Neural cell (in vitro differentiated cells): ENCODE measurements around the gene DZIP3. TPM values are rescaled to one million over a fixed set of nuclear protein-coding genes. Genes with fewer than 3 reads are reported as not detected.

Experiments used
- H2AFZ ChIP-seq: fragments of 200-600, 300-800 bp; sonication (generic), shearing (Covaris generic); 2 replicates; pipeline ENCODE4 v1.6.0; 2014; ENCODE audit warnings: low read depth, mild to moderate bottlenecking, antibody characterized with exemption, low read length, moderate library complexity
- H3F3A ChIP-seq: fragments of 200-600 bp; shearing (Covaris generic); 2 replicates; pipeline ENCODE4 v1.6.1; 2016; ENCODE audit warnings: mild to moderate bottlenecking, moderate library complexity, mixed read lengths, antibody characterized with exemption, low read length; ENCODE audit not compliant: insufficient read depth, poor library complexity, severe bottlenecking
- H3K27ac ChIP-seq: fragments of 200-600, 300-800 bp; sonication (generic), shearing (Covaris generic); 2 replicates; pipeline ENCODE4 v1.5.1; 2014; ENCODE audit warnings: mild to moderate bottlenecking, low read length, moderate library complexity
- H3K27me3 ChIP-seq: fragments of 300-800, 200-600 bp; sonication (generic), shearing (Covaris generic); 2 replicates; pipeline ENCODE4 v1.6.0; 2014; ENCODE audit warnings: mild to moderate bottlenecking, low read depth, low read length, moderate library complexity; ENCODE audit not compliant: insufficient read depth
- H3K36me3 ChIP-seq: fragments of 300-800, 200-600 bp; sonication (generic), shearing (Covaris generic); 2 replicates; pipeline ENCODE4 v1.5.1; 2014; ENCODE audit warnings: mild to moderate bottlenecking, antibody characterized with exemption, low read length, moderate library complexity; ENCODE audit not compliant: insufficient read depth
- H3K4me2 ChIP-seq: fragments of 300-800, 200-600 bp; sonication (generic), shearing (Covaris generic); 2 replicates; pipeline ENCODE4 v1.6.0; 2014; ENCODE audit warnings: mild to moderate bottlenecking, low read length
- H3K4me3 ChIP-seq: fragments of 300-800, 200-600 bp; sonication (generic), shearing (Covaris generic); 2 replicates; pipeline ENCODE4 v1.5.1; 2014; ENCODE audit warnings: mild to moderate bottlenecking, low read length, moderate library complexity
- H3K79me2 ChIP-seq: fragments of 200-600 bp; shearing (Covaris generic); replicated peaks from 2 replicates; pipeline ENCODE4 v1.6.0; 2014; ENCODE audit warnings: mild to moderate bottlenecking, low read length, moderate library complexity; ENCODE audit not compliant: insufficient read depth
- H3K9ac ChIP-seq: fragments of 300-800, 200-600 bp; sonication (generic), shearing (Covaris generic); 2 replicates; pipeline ENCODE4 v1.6.1; 2016; ENCODE audit warnings: mild to moderate bottlenecking, low read length, mixed read lengths
- H3K9me2 ChIP-seq: fragments of 200-600 bp; shearing (Covaris generic); 2 replicates; pipeline ENCODE4 v1.6.1; 2016; ENCODE audit warnings: mild to moderate bottlenecking, low read length, mixed read lengths; ENCODE audit not compliant: insufficient read depth
- H3K9me3 ChIP-seq: fragments of 200-600, 300-800 bp; sonication (generic), shearing (Covaris generic); 2 replicates; pipeline ENCODE4 v1.6.1; 2016; ENCODE audit warnings: mild to moderate bottlenecking, mixed run types, low read length, moderate library complexity, mixed read lengths
- H4K20me1 ChIP-seq: fragments of 200-600 bp; shearing (Covaris generic); 2 replicates; pipeline ENCODE4 v1.6.1; 2016; ENCODE audit warnings: mild to moderate bottlenecking, mixed run types; ENCODE audit not compliant: insufficient read depth
- EP300 ChIP-seq: fragments of 450-650 bp; conservative IDR thresholded peaks from 2 replicates; pipeline ENCODE4 v1.6.1; 2014; ENCODE audit warnings: antibody characterized with exemption, mild to moderate bottlenecking, moderate library complexity; ENCODE audit not compliant: poor library complexity, severe bottlenecking
- EZH2 ChIP-seq: fragments of 200-600, 300-800 bp; shearing (Covaris generic), sonication (generic); IDR thresholded peaks from 2 replicates; pipeline ENCODE4 v1.6.1; 2014; ENCODE audit warnings: antibody characterized with exemption, low read length, borderline replicate concordance, mild to moderate bottlenecking; ENCODE audit not compliant: insufficient read depth, poor library complexity, severe bottlenecking
- MXI1 ChIP-seq: fragments of 450-650 bp; conservative IDR thresholded peaks from 2 replicates; pipeline ENCODE4 v1.6.1; 2014; ENCODE audit warnings: antibody characterized with exemption, mild to moderate bottlenecking; ENCODE audit not compliant: poor library complexity, severe bottlenecking
- POLR2AphosphoS5 ChIP-seq: IDR thresholded peaks from 2 replicates; pipeline ENCODE4 v1.6.1; 2012
- RAD21 ChIP-seq: fragments of 450-650 bp; conservative IDR thresholded peaks from 2 replicates; pipeline ENCODE4 v1.6.1; 2014; ENCODE audit warnings: antibody characterized with exemption, mild to moderate bottlenecking, moderate library complexity
- REST ChIP-seq: IDR thresholded peaks from 2 replicates; pipeline ENCODE4 v1.6.1; 2012; ENCODE audit warnings: borderline replicate concordance
- SMC3 ChIP-seq: fragments of 450-650 bp; conservative IDR thresholded peaks from 2 replicates; pipeline ENCODE4 v1.6.1; 2014; ENCODE audit warnings: antibody characterized with exemption, mild to moderate bottlenecking, moderate library complexity; ENCODE audit not compliant: poor library complexity
- TAF1 ChIP-seq: IDR thresholded peaks from 2 replicates; pipeline ENCODE4 v1.6.1; 2012; ENCODE audit warnings: low read depth
- polyA plus RNA-seq: library from polyadenylated mRNA; depleted of rRNA; stranded (reverse); fragments of >200 nt; gene quantifications from 2 replicates; pipeline ENCODE4 v1.2.3, GENCODE V29; 2014
- TF ChIP-seq, protein P1 (sequence below): fragments of 450-650 bp; IDR thresholded peaks from 2 replicates; pipeline ENCODE4 v1.5.1; 2014; ENCODE audit warnings: antibody characterized with exemption, mild to moderate bottlenecking, moderate library complexity; ENCODE audit not compliant: poor library complexity, severe bottlenecking

DZIP3 gene
- polyA plus RNA-seq, 1 donor from 2014 or later: 52.5 TPM

DNA sequence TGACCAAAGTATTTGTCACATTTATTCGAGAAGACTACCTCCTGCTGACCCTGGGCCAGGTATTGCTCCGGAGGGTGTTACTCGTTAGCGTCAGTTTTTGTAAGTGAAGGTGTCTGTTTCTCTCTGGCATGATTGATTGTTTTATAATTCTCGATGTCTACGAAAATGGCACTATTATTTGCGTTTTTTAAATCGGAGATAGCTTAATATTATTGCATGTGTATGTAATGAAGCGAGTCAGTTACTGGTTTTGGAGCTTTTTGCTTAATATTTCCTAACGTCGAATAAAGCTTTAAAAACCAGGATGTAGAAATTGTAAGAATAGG is 439 bp downstream of the DZIP3 start:
- no peaks in the 10 kb centered on the region for H3K27me3 ChIP-seq
- H3K27ac ChIP-seq: peak overlapping the region; percentile 96
- H4K20me1 ChIP-seq: no peaks in the 10 kb centered on the region
- no peaks in the 10 kb centered on the region for H3K36me3 ChIP-seq
- peak overlapping the region; percentile 80 for H3K4me3 ChIP-seq
- peaks cover 64% of the 10 kb centered on the region for H3K79me2 ChIP-seq
- H3K4me2 ChIP-seq: peak overlapping the region; percentile 68
- TF ChIP-seq EZH2 (no peak), SMC3 (no peak), REST (peak; percentile 30)
- TF ChIP-seq, protein P1, sequence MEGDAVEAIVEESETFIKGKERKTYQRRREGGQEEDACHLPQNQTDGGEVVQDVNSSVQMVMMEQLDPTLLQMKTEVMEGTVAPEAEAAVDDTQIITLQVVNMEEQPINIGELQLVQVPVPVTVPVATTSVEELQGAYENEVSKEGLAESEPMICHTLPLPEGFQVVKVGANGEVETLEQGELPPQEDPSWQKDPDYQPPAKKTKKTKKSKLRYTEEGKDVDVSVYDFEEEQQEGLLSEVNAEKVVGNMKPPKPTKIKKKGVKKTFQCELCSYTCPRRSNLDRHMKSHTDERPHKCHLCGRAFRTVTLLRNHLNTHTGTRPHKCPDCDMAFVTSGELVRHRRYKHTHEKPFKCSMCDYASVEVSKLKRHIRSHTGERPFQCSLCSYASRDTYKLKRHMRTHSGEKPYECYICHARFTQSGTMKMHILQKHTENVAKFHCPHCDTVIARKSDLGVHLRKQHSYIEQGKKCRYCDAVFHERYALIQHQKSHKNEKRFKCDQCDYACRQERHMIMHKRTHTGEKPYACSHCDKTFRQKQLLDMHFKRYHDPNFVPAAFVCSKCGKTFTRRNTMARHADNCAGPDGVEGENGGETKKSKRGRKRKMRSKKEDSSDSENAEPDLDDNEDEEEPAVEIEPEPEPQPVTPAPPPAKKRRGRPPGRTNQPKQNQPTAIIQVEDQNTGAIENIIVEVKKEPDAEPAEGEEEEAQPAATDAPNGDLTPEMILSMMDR: no peak
- H3K9me2 ChIP-seq: no peaks in the 10 kb centered on the region
- H3K9me3 ChIP-seq: no peaks in the 10 kb centered on the region
- H3F3A ChIP-seq: no peaks in the 10 kb centered on the region
- peak overlapping the region; percentile 91 for H3K9ac ChIP-seq
- peak overlapping the region; percentile 90 for H2AFZ ChIP-seq

DNA sequence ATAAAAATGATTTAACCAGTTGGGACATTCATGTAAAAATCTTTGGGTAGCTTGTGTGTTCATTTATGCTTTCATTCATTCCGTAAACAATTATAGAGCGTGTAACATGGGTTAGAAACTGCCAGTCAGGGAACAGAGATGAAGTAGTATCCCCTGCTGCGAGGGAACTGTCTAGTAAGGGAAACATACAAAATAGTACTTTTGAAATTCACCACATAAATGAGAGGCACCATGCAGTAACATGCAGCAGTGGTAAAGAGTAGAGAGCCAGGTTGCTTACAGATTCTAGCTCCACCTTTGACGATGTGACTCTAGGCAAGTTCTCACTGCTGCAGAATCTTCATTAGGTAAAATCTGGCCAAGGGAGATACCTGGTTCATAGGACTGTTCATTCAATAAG is 938 bp downstream of the DZIP3 start:
- no peaks in the 10 kb centered on the region for H3K9me2 ChIP-seq

More for the DNA sequence above, 938 bp downstream of the DZIP3 start:
- no peaks in the 10 kb centered on the region for H3K36me3 ChIP-seq
- peak overlapping the region; percentile 91 for H3K9ac ChIP-seq
- no peaks in the 10 kb centered on the region for H3F3A ChIP-seq
- H3K27me3 ChIP-seq: no peaks in the 10 kb centered on the region
- peak overlapping the region; percentile 80 for H3K4me3 ChIP-seq
- no peaks in the 10 kb centered on the region for H3K9me3 ChIP-seq
- peak overlapping the region; percentile 96 for H3K27ac ChIP-seq
- TF ChIP-seq TAF1: no peak
- no peak for TF ChIP-seq RAD21
- TF ChIP-seq MXI1: no peak
- no peak for TF ChIP-seq SMC3
- TF ChIP-seq POLR2AphosphoS5: no peak
- TF ChIP-seq, protein P1: no peak
- no peak for TF ChIP-seq EZH2
- TF ChIP-seq EP300: no peak
- no peak for TF ChIP-seq REST
- H3K4me2 ChIP-seq: peak overlapping the region; percentile 68
- H3K79me2 ChIP-seq: peaks cover 64% of the 10 kb centered on the region
- peak overlapping the region; percentile 90 for H2AFZ ChIP-seq
- H4K20me1 ChIP-seq: no peaks in the 10 kb centered on the region
